GM04503 (cell line): ENCODE results near the gene ZNF652.
A peak's percentile ranks its signal among the peaks of the same experiment; 100 is the strongest.
"Not testable (repeated sequence)": the region's sequence is repeated elsewhere in the genome, so short reads cannot be mapped to it uniquely, and the experiment has no call there.

ENCODE experiments used
- DNase-seq: peaks from one replicate; pipeline ENCODE4 v3.0.0-alpha.2; 2012; ENCODE audit warnings: low read depth

Gene ZNF652

DNA sequence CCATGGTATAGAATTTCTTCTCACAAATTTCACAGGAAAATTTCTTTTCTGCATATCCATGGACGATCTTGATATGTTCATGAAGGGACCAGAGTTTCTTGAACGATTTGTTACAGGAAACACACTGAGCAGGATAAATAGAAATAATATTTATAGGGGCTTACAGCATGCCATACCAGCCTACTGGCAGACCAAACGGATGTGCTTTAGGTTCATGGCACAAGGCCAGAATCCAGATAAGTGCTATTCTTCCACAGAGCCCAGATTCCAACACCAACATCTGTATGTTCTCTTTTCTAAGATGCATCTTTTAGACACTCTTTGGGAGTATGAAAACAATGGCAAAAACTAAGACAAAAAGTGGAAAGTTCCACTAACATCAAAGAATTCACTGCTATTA lies 49.3 kb downstream of the ZNF652 start:
- DNase-seq, result no peak

DNA sequence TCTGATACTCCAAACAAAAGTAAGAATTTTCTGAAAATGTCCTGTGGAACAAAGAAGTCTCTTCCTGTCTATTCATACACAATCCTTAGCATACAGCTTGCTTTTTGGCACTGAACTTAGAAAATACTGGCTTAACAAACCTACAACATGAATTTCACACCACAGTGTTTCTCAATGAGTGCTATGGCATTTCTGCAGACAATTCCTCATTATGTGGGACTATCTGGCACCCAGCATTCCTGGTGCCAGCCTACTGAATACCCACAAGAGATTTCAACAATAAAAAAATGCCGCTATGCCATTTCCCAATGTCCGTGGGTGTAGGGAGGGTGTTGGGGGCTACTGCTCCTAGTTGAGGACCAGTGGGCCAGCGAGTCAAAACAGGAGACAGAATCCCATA lies 62.1 kb downstream of the ZNF652 start:
- no peak for DNase-seq

DNA sequence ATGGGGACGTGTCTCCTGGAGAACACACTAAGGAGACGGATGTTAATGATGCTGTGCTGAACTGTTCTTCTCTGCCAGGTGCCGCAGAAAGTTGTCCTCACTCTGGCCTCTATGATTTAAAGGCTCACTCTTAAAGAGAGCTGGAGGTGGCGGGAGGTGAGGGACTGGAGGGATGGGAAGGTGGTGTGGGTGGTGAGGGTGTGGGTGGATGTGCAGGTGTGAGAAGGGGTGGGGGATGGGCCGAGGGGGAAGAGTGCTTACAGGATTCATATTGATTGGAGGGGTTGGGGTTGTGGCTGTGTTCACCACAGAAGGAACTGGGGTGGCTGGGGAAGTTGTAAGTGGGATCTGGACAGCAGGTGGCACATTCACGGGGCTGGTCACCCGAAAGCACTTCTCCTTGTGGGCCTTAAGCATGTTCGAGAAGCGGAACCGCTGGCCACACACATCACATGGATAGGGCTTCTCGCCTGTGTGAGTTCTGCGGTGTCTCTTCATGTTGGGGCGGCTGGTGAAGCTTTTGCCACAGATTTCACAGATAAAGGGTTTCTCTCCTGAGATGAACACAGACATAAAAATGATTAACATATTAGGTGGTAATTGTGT lies 63.6 kb downstream of the ZNF652 start:
- DNase-seq, result no peak

DNA sequence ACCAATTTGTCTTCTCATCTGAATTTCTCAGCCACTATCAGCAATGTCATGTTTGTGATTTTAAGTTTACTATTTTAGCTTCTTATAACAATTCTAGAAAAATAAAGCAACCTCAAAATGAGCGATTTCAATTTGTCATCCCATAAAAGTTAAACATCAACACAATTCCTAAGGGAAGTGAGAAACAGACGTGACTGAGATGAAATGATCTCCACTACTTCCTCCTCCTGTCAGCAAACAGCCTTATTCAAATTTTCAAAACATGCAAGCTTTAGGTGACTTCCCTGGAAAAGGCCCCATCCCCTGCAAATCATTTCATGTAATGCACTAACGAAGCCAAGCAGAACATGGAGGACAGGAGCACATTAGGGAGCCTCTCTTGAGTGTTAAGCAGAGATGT lies 64.9 kb downstream of the ZNF652 start:
- no peak for DNase-seq

DNA sequence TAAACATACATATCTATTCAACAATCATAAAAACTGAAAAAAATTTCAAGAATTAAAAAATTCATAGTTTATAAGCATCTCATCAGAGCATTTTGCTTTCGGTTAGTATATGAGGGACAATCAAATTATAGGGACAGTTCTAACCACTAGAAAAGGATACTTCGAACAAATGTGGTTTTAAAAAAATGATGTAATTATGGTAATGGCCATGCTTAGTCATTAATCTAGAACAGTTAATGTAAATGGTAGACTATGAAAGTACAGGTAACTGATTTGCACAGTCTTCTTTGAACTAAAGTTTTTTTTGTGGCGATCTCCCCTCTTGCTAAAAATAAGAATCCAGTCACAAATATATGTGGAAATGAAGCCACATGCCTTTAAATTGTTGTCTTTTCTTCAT lies 67.9 kb downstream of the ZNF652 start:
- no peak for DNase-seq

DNA sequence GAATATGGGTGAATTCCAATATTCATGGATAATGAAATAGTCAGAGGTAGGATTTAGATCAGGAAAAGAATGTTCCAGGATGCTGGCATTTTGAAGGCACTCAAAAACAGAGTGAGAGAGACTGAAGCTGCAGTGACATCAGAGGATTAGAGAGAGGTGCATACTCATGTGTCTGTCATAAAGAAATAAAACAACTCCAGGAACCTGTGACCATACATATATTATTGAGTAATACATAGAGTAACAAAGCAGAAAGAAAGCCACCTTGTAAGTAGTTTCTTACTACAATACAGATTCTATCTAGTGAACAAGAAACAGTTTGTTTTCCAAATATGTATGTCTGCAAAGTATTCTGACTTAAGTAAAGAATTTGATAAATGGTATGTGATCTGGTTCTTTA lies 69.1 kb downstream of the ZNF652 start:
- DNase-seq, result no peak

DNA sequence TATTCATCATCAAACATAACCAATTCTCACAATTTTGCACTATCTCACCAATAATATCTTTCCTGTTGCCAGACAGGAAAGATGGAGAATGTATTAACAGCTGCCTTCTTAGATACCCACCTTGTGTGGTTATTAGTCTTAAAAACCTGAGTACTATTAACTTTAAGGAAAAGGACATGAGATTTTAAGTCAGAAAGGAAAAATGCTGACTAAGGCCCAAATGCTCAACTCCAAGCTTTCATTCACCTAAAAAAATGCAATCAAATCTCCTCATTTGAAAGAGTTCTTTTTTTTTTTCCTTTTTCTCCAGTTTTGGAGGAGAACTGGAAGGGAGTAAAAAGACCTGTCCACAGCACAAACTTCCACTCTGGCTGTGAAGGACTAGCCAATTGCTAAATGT lies 70.1 kb downstream of the ZNF652 start:
- DNase-seq, result no peak

DNA sequence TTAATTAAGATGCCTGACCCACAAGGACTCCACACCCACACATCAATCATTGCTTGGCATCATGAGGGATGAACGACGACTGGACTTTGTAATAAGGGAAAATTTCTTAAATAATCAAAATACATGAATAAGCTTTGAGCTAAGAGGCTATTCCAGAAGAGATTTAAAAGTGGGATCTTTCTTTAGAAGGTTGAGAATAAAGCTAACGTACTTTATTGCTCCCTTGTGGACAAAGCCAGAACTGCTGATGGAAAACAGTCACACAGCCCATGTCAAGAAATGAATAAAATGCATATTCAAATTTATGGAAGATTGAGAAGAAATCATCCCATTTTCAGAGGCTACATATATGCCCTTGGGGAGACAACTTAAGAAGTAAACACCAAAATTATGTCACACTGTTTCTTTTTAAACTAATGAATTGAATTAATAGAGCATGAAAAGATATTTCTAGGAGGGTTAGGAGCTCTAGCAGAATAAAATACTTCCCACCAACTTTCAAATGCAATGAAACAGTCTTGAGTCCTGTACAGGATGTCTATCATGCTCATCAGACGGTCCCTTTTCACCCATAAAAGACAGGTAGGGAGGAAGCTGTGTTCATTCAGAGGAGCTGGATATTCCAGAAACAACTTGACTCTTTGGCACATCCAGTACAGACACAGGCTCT lies 71.2 kb downstream of the ZNF652 start:
- peak; percentile 1 for DNase-seq

DNA sequence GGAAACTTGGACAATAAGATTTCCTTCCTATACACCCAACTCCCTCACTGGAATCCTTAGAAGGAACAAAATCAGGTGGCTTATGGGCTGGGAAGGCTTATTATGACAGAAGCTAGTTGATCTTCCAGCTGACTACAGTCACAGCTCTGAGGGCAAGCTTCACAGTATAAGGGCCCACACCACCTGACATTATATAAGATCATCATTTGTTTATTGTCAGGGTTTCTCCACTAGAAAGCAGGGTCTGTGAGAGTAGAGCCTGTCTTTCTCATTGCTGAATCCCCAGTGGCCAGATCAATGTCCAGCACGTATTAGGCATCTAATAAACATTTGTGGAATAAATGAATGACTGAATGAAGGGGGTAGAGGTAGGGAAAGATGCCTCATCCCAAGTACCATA lies 73.7 kb downstream of the ZNF652 start:
- DNase-seq, result no peak

DNA sequence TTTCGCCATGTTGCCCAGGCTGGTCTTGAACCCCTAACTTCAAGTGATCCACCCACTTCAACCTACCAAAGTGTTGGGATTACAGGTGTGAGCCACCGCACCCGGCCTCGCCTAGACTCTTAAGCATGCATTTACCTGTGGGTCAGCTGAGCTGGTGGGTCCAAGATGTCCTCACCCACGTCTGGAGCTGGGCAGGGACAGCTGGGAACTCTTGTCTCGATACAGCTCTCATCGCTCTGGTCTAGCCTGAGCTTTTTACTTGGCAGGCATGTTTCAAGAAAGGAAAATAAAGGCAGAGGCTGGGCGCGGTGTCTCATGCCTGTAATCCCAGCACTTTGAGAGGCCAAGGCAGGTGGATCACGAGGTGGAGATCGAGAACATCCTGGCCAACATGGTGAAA lies 74.6 kb downstream of the ZNF652 start:
- DNase-seq, result no peak

DNA sequence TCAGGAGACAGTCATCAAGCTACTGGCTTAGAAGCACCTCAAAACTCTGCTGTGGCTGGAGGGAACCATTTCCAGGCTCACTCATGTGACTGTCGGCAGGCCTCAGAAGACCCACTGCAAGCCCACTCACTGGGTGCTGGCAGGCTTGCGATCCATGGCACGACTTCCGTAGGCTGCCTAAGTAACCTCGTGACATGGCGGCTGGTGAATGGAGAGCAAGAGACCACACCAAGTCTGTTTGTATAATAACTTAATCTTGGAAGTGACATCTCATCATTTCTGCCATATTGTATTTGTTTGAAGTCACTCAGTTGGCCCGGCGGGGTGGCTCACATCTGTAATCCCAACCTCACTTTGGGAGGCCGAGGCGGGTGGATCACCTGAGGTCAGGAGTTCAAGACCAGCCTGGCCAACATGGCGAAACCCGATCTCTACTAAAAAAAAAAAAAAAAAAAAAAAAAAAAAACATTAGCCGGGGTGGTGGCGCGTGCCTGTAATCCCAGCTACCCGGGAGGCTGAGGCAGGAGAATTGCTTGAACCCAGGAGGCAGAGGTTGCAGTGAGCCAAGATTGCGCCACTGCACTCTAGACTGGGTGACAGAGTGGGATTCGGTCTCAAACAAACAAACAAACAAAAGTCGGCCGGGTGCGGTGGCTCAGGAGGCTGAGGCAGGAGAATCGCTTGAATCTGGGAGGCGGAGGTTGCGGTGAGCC lies 75.6 kb downstream of the ZNF652 start:
- DNase-seq, result not testable (repeated sequence)

DNA sequence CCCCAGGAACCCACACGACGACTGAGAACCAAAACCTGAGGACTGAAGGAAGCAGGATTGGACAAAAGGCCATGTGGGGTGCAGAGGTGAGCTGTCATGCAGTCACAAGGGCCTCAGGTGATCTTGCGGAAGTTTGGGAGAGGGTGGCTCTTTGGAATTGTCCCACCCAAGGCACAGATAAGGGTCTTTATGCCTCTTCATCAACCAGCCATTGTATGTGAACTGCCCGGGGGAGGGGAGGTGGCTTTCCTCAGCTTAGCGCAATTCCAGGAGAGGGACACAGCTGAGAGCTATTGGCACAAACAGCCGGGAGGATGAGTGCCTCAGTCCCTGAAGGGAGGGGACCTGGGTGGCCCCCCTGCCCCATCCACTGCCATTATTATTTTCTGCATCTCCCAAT lies 76.3 kb downstream of the ZNF652 start:
- no peak for DNase-seq

DNA sequence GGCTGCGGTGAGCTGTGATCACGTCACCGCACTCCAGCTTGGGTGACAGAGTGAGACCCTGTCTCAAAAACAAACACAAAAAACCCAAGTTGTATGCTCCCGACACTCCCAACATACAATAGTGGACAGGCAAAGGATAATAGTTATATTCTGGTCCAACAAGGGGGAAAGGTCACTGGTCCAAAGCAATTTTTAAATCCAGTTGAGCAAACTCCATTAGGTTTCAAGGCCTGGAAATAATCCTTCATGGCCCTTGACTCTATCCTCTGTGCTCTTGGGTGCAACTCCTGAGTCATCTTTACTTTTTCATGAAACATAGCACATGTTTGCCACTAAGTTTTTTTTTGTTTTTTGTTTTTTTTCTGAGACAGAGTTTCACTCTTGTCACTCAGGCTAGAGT lies 81.1 kb downstream of the ZNF652 start:
- no peak for DNase-seq

DNA sequence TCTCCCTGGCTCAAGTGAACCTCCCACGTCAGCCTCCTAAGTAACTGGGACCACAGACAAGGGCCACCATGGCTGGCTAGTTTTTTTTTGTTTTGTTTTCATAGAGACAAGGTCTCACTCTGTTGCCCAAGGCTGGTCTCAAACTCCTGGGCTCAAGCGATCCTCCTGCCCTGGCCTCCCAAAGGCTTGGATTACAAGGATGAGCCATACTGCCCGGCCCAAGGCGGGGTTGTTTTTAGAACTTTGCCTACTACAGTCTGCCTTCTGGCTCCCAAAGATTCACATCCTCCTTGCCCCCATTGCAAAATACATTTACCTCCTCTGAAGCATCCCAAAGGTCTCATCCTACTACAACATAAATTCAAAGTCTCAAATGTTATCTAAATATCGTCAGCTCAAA lies 82.0 kb downstream of the ZNF652 start:
- DNase-seq, result no peak

DNA sequence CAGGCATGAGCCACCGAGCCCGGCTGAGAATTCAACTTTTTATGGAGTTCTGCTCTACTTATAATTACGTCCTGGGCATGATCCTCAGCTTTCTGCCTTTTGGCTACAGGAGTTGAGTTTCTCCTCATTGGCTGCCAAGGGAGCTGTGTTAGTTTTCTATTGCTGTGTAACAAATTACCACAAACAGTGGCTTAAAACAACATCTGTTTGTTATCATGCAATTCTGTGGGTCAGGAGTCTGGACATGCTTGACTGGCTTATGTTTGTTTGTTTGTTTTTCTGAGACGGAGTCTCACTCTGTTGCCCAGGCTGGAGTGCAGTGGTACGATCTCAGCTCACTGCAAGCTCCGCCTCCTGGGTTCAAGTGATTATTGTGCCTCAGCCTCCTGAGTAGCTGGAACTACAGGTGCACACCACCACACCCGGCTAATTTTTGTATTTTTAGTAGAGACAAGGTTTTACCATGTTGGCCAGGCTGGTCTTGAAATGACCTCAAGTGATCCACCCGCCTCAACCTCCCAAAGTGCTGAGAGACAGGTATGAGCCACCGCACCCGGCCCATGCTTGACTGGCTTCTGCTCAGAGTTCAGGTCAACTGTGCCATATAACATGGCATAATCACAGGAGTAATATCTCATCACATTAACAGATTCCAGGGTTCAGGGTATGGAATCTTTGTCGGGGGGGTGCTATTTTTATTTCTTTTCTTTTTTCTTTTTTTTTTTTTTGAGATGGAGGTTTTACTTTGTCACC lies 82.6 kb downstream of the ZNF652 start:
- DNase-seq, result not testable (repeated sequence)

DNA sequence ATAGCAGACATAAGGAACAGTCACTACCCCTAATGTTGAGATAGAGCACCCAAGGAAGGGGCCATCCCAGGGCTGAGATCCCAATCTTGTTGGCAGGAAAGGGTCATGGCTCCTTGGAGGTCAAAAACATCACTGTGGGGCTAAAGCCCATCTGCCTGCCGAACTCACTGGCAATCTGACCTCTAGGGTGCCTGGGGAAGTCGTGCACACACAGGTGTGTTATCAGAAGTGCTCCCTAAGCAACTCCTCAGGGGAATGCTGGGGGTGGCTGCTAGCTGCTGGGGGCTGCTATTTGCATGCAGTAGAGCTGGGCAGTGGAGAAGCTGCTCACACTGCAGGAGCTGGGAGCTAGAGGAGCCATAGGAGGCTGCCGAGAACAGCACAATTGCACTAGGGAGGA lies 84.0 kb downstream of the ZNF652 start:
- DNase-seq, result no peak

DNA sequence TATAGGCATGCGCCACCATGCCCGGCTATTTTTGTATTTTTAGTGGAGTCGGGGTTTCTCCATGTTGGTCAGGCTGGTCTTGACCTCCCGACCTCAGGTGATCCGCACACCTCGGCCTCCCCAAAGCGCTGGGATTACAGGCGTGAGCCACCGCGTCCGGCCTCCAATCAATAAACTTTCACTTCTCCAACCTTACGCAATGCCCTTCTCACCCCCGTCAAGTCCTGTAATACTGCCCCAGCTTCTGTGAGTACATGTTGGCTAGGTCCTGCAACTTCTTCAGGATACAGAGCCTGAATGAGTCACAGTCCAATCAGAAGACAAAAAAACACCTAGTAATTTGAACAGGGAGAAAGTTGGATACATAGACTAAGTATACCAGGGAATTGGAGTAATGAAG lies 84.4 kb downstream of the ZNF652 start:
- DNase-seq, result no peak

DNA sequence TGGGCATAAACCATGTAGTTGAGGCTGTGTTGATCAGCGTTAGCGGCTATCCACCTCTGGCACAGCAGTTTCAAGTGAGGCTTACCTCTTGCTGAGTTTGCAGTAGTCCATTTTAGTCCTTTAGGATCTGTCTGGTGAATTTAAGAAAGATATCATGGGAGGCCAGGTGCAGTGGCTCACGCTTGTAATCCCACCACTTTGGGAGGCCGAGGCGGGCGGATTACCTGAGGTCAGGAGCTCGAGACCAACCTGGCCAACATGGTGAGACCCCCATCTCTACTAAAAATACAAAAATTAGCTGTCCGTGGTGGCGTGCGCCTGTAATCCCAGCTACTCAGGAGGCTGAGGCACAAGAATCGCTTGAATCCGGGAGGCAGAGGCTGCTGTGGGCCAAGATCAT lies 86.1 kb downstream of the ZNF652 start:
- DNase-seq, result not testable (repeated sequence)

DNA sequence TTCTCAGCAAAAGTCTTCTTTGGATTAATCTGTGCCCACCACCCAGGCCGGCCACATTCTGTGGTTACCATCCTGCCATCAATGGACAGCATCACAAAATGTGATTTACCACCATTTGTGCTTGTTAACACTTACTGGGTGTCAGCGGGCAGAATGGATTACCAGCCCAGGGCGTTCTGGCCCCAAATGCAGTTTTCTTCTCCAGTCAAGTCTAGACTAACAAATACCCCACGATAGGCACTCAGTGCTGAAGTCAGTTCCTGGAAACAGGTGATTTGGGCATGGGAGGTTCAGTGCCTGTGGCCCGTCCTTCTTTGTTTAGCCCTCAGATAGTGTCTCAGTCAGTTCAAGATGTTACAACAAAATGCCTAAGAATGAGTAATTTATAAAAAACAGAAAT lies 92.7 kb downstream of the ZNF652 start:
- DNase-seq, result no peak

DNA sequence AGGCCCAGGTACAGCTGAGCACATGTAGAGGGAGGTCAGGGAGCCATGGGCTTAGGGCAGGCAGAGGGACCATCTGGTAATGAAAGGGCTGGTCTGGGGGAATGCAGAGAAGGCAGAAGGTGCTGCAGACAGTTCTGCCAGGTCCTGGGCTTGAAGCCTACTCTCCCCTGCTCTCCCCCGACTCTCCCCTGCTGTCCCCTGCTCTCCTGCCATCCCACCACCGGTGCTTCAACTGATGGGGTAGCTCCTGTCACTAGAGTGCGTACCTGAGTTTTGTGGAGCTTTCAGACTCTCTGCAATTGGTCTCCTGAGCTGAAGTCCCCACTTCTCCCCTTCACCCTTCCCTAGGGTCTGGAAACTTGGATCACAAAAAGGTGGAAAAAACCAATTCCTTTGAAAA lies 94.1 kb downstream of the ZNF652 start:
- no peak for DNase-seq

DNA sequence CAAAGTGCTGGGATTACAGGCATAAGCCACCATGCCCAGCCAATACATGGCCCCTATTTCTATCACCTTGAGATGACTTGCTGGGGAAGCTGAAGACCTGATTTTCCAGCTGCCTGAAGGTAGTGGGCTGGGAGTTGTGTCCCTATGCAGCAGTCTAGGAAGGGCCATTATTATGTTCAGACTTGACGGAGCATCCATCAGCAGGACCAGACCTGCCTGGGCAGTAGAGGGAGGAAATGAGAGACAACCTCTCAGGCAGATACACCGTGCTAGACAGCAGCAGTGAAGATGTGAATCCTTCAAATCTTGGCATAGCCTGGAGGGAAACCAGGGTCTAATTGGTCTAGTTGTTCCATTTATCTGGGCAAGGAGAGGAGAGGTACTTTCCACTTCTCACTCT lies 95.8 kb downstream of the ZNF652 start:
- no peak for DNase-seq

DNA sequence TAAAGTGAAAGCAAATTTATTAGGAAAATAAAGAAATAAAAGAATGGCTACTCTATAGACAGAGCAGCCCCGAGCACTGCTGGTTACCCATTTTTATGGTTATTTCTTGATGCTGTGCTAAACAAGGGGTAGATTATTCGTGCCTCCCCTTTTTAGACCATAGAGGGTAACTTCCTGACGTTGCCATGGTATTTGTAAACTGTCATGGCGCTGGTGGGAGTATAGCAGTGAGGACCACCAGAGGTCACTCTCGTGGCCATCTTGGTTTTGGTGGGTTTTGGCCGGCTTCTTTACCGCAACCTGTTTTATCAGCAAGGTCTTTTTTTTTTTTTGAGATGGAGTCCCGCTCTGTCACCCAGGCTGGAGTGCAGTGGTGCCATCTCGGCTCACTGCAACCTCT lies 100.5 kb downstream of the ZNF652 start:
- not testable (repeated sequence) for DNase-seq

DNA sequence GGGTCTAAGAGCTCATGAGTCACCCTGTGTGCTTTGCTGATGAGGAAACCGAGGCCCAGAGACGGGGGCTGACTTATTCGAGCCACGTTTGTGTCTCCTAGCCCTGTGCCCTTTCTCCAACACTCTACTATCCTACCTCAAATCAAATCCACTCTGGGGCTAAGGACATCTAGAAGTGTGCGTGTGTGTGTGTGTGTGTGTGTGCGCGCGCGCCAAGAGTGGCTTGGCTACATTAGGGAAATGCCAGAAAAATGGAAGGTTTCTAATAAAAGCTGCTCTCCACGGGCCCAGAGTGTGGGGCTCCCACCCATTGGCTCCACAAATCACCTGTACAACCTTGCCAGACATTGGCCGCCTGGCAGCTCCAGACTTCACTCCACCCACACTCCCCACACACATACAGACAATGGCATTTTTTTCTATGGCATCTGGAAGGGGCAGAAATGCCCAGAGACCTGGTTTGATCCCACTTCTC lies 101.2 kb downstream of the ZNF652 start:
- DNase-seq, result no peak
